Measurements from ENCODE around the gene MTA2. TPM values are rescaled to one million over a fixed set of nuclear protein-coding genes. Genes with fewer than 3 reads are reported as not detected.

Gene MTA2
- total RNA-seq, 2 experiments from 2014 or later, result 130 to 174 TPM

DNA sequence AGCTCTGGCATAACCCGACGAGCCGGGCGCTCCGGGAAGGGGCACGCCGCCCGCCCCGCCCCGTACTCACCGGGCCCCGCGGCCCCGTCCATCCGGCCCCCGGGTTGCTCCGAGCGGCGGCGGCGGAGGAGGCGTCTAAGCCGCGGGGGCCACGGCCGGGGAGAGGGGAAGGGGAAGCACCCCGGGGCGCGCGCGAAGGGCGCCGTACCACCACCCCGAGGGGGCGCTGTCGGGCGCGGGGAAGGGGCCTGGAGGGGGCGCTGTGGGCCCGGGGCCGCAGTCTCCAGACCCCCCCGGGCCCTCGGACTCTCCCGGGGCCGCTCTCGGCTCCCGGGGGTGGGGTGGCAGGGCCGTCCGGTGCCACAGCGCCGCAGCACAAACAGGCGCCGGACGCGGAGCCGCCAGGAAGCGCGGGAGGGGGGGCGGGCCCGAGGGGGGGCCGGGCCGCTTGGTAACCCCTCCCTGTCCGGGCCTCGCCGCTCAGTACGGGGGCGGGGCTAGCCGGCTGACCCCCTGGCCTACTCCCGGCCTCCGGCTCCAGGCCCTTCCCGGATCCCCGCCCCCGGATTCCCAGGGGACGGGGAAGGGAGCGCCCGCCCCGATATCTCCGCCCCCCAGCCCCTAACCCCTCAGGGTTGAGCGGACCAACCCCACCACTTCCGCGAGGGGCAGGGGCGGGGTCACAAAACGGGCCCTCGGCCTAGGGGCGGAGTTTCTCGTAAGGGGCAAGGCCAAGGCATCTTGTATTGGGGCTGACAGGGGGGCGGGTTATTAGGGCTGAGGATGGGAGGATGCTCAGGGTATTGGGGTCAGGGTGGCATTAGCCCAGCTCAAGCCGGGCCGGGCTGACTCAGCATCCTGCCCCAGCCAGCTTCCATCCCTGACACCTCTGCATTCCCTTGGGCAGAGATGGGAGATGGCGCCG, 11.0 kb upstream of the MTA2 start, which contains the start of the genes EML3 and ROM1:
Gene EML3, minus strand, starts transcription at position 410 of the 925 bp plus-strand sequence. Its CDS starts 318 bp downstream, at position 92.
Gene ROM1, plus strand, starts transcription at position 892 of the 925 bp plus-strand sequence. Its CDS starts 25 bp downstream, at position 917.
- BruUV-seq (replicated peaks), result no TSS peak
- ChIA-PET POLR2A (interaction anchor here (0.6 to 1.2 kb wide), 5 partner anchors 11 to 187 kb away, joined by 3 to 9 read pairs (median 3); partner anchors contain the start of gene MTA2), CTCF (ENCODE audit: unreplicated experiment) (interaction anchor here (1.1 kb wide), 1 partner anchor 21 kb away, joined by 3 read pairs; no protein-coding TSS in a partner anchor)
- Histone ChIP-seq H3K79me2 (ENCODE audit: insufficient read depth, low read depth, low read length) (peaks cover 5% of the 10 kb centered on the region; the same call in 1 of the 2 replicates), H3K4me3 (ENCODE audit: low read depth, low read length, poor library complexity, severe bottlenecking) (peak within 1 kb of the TSS; percentile 71), H3K36me3 (ENCODE audit: insufficient read depth, low read length) (peaks cover 22% of the 10 kb centered on the region; the same call in 1 of the 2 replicates), H3K9me2 (ENCODE audit: insufficient read depth, low read length) (no peaks in the 10 kb centered on the region), H3K27ac (ENCODE audit: low read depth, low read length, poor library complexity, severe bottlenecking) (peak within 1 kb of the TSS; percentile 61), H2AFZ (ENCODE audit: low read length) (peak within 1 kb of the TSS; percentile 12; the same call in 1 of the 2 replicates), H3K4me1 (ENCODE audit: insufficient read depth, low read length, poor library complexity, severe bottlenecking) (peaks cover 27% of the 10 kb centered on the region), H3K4me2 (ENCODE audit: low read length) (peak within 1 kb of the TSS; percentile 86), H4K20me1 (ENCODE audit: insufficient read depth, low read length) (no peaks in the 10 kb centered on the region), H3K9me3 (ENCODE audit: low read length) (no peaks in the 10 kb centered on the region)
- no peak for TF ChIP-seq EZH2phosphoT487 (IDR thresholded peaks at IDR 0.05; ENCODE audit: borderline replicate concordance, low read depth, low read length)
- TF ChIP-seq, protein P1, sequence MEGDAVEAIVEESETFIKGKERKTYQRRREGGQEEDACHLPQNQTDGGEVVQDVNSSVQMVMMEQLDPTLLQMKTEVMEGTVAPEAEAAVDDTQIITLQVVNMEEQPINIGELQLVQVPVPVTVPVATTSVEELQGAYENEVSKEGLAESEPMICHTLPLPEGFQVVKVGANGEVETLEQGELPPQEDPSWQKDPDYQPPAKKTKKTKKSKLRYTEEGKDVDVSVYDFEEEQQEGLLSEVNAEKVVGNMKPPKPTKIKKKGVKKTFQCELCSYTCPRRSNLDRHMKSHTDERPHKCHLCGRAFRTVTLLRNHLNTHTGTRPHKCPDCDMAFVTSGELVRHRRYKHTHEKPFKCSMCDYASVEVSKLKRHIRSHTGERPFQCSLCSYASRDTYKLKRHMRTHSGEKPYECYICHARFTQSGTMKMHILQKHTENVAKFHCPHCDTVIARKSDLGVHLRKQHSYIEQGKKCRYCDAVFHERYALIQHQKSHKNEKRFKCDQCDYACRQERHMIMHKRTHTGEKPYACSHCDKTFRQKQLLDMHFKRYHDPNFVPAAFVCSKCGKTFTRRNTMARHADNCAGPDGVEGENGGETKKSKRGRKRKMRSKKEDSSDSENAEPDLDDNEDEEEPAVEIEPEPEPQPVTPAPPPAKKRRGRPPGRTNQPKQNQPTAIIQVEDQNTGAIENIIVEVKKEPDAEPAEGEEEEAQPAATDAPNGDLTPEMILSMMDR (conservative IDR thresholded peaks at IDR 0.05; ENCODE audit: low read length), result peak; percentile 94
- DNase-seq (ENCODE audit: low spot score), result peak; percentile 92
- intact Hi-C loops (cut with micrococcal nuclease; ENCODE audit: unreplicated experiment), result loop anchor here (2.0 kb wide), 1 partner anchor 52 kb away; the partner anchor contains the start of genes C11orf98 and CSKMT

DNA sequence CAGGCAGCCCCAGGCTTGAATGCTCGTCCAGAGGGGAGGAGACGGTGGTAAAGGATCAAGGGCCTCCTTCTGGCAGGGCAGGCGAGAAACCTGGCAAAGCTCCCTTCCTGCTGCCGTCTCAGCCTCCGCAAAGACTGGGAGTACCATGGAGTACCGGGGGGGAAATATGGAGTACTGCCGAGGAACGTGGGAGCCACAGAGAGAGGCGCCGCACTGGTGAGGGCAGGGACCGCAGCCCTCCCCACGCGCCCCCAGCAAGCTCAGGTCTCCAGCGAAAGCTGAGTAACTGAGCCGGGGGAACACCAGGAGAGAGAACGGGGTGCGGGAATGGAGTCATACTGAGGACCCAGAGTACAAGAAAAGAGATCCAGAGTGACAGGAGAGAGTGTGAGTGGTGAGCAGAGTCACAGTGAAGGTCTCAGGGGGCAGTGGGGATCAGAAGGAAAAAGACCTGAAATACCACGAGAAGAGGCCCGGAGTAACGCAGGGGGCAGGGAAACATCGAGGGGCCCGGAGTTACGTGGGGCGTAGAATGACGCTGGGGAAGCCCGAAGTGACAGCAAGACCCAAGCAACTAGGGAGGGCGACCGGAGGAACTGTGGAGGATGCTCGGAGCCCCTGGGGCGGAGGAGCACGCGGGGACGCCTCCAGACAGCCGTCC, 10.2 kb upstream of the MTA2 start:
- H2AFZ ChIP-seq (ENCODE audit: low read length), result peak overlapping the region; percentile 12; the same call in 1 of the 2 replicates
- no peaks in the 10 kb centered on the region for H4K20me1 ChIP-seq (ENCODE audit: insufficient read depth, low read length)
- H3K4me3 ChIP-seq (ENCODE audit: low read depth, low read length, poor library complexity, severe bottlenecking), result peak overlapping the region; percentile 71
- H3K36me3 ChIP-seq (ENCODE audit: insufficient read depth, low read length), result peaks cover 18% of the 10 kb centered on the region
- no TSS peak for BruUV-seq (replicated peaks)
- intact Hi-C loops (cut with micrococcal nuclease; ENCODE audit: unreplicated experiment), result loop anchor here (2.0 kb wide), 1 partner anchor 53 kb away; the partner anchor contains the start of genes C11orf98 and CSKMT
- TF ChIP-seq, protein P1 (conservative IDR thresholded peaks at IDR 0.05; ENCODE audit: low read length), result no peak
- TF ChIP-seq EZH2phosphoT487 (IDR thresholded peaks at IDR 0.05; ENCODE audit: borderline replicate concordance, low read depth, low read length), result no peak
- peaks cover 35% of the 10 kb centered on the region for H3K4me1 ChIP-seq (ENCODE audit: insufficient read depth, low read length, poor library complexity, severe bottlenecking)
- POLR2A ChIA-PET, result interaction anchor here (0.5 to 1.2 kb wide), 7 partner anchors 10 to 1175 kb away, joined by 3 to 9 read pairs (median 3); partner anchors contain the start of genes B3GAT3 and MTA2
- DNase-seq (ENCODE audit: low spot score), result peak; percentile 26
- H3K4me2 ChIP-seq (ENCODE audit: low read length), result peak overlapping the region; percentile 86
- CTCF ChIA-PET (ENCODE audit: unreplicated experiment), result interaction anchor here (1.0 to 1.1 kb wide), 2 partner anchors 10 to 20 kb away, joined by 3 to 4 read pairs; partner anchors contain the start of gene MTA2
- H3K9me2 ChIP-seq (ENCODE audit: insufficient read depth, low read length), result no peaks in the 10 kb centered on the region
- peaks cover 5% of the 10 kb centered on the region; the same call in 1 of the 2 replicates for H3K79me2 ChIP-seq (ENCODE audit: insufficient read depth, low read depth, low read length)
- H3K9me3 ChIP-seq (ENCODE audit: low read length), result no peaks in the 10 kb centered on the region
- peak overlapping the region; percentile 61 for H3K27ac ChIP-seq (ENCODE audit: low read depth, low read length, poor library complexity, severe bottlenecking)

Measured in OCI-LY7 (cell line).